B cell (primary cell): Measurements from ENCODE around the gene HACD1. TPM values are rescaled to one million over a fixed set of nuclear protein-coding genes. Genes with fewer than 3 reads are reported as not detected.
A peak's percentile ranks its signal among the peaks of the same experiment; 100 is the strongest.

Experiments
- ATAC-seq: fragments of 200-7000 bp; cut with Tn5 transposase; one replicate; pipeline ENCODE4 v1.10.0; 2021; ENCODE audit warnings: low read depth, mild to moderate bottlenecking, moderate number of reproducible peaks, moderate library complexity
- CTCF ChIA-PET: fragments of 350-600 bp; sonication (Branson Sonifier 250); formaldehyde crosslinking; loops from one replicate; lab custom pipeline; 2021; ENCODE audit warnings: antibody characterized with exemption, inconsistent platforms; lab: Charles Lee
- POLR2A ChIA-PET: fragments of 350-600 bp; sonication (Branson Sonifier 250); formaldehyde crosslinking; loops from one replicate; lab custom pipeline; 2021; ENCODE audit warnings: antibody characterized with exemption; lab: Charles Lee
- DNase-seq: peaks from one replicate; pipeline ENCODE4 v3.0.0; 2013
- H2AFZ ChIP-seq: 2 replicates; pipeline ENCODE4 v1.6.1; 2012; ENCODE audit warnings: mild to moderate bottlenecking, low read depth, low read length; ENCODE audit not compliant: insufficient read depth, poor library complexity, severe bottlenecking
- H3K27ac ChIP-seq, 2 donors: 1 replicate in 1 of 2; 2 replicates in 1 of 2; pipeline ENCODE4 v1.5.1; 2012 to 2013; ENCODE audit warnings: low read length in 2 of 2, mild to moderate bottlenecking in 2 of 2, moderate library complexity in 1 of 2
- H3K27me3 ChIP-seq, 4 experiments: fragments of 200-600 bp in 1 of 4; sonication (generic) in 1 of 4; replicated peaks in 1 of 4; 1 replicate in 2 of 4; 2 replicates in 2 of 4; pipeline versions ENCODE4 v1.6.1 to v1.7.0; 2013 to 2016; ENCODE audit warnings: low read length in 3 of 4, mild to moderate bottlenecking in 2 of 4, mixed read lengths in 1 of 4, moderate library complexity in 1 of 4; ENCODE audit not compliant: insufficient read depth in 4 of 4, control insufficient read depth in 3 of 4; ENCODE audit errors: control extremely low read depth in 1 of 4
- H3K36me3 ChIP-seq, 2 experiments: replicated peaks in 1 of 2; 1 replicate in 1 of 2; 2 replicates in 1 of 2; pipeline versions ENCODE4 v1.6.1 to v1.7.1; 2013; ENCODE audit warnings: low read length in 1 of 2; ENCODE audit not compliant: insufficient read depth in 2 of 2, control insufficient read depth in 1 of 2; ENCODE audit errors: control extremely low read depth in 1 of 2, extremely low read depth in 1 of 2
- H3K4me1 ChIP-seq, 2 donors: fragments of 200-600 bp in 1 of 2; sonication (generic) in 1 of 2; 1 replicate in 1 of 2; 2 replicates in 1 of 2; pipeline versions ENCODE4 v1.5.1 to v1.6.1; 2013 to 2017; ENCODE audit warnings: low read length in 2 of 2; ENCODE audit not compliant: control insufficient read depth in 2 of 2, insufficient read depth in 2 of 2
- H3K4me2 ChIP-seq: replicated peaks from 2 replicates; pipeline ENCODE3; 2012; ENCODE audit warnings: mild to moderate bottlenecking, low read depth, low read length; ENCODE audit not compliant: poor library complexity, severe bottlenecking
- H3K4me3 ChIP-seq, 5 experiments: fragments of 200-600 bp in 1 of 5; sonication (generic) in 1 of 5; 1 replicate in 3 of 5; 2 replicates in 2 of 5; pipeline versions ENCODE4 v1.5.1 to v1.7.0; 2011 to 2016; ENCODE audit warnings: low read length in 4 of 5, mild to moderate bottlenecking in 4 of 5, low read depth in 2 of 5, control low read depth in 1 of 5, moderate library complexity in 1 of 5; ENCODE audit not compliant: insufficient read depth in 1 of 5; ENCODE audit errors: control extremely low read depth in 1 of 5, extremely low read depth in 1 of 5
- H3K79me2 ChIP-seq: fragments of 200-600 bp; sonication (generic); one replicate; pipeline ENCODE4 v1.6.0; 2016; ENCODE audit warnings: low read length; ENCODE audit not compliant: control insufficient read depth, insufficient read depth
- H3K9ac ChIP-seq: fragments of 200-600 bp; sonication (generic); 2 replicates; pipeline ENCODE4 v1.6.1; 2017; ENCODE audit warnings: mild to moderate bottlenecking, low read length, moderate library complexity
- H3K9me3 ChIP-seq, 3 donors: one replicate each; pipeline versions ENCODE4 v1.6.1 to v1.7.1; 2013; ENCODE audit warnings: low read length in 2 of 3; ENCODE audit not compliant: control insufficient read depth in 2 of 3, insufficient read depth in 1 of 3; ENCODE audit errors: control extremely low read depth in 1 of 3
- H4K20me1 ChIP-seq: 2 replicates; pipeline ENCODE4 v1.6.0; 2012; ENCODE audit warnings: mild to moderate bottlenecking, low read length; ENCODE audit not compliant: insufficient read depth, control insufficient read depth, poor library complexity, severe bottlenecking
- H3K27ac Mint-ChIP-seq: one replicate; pipeline ENCODE4 v1.8.0; 2021; ENCODE audit warnings: mixed read lengths
- H3K27me3 Mint-ChIP-seq: one replicate; pipeline ENCODE4 v1.8.0; 2021; ENCODE audit warnings: mixed read lengths
- H3K4me1 Mint-ChIP-seq: one replicate; pipeline ENCODE4 v1.8.0; 2021; ENCODE audit warnings: mixed read lengths
- H3K4me3 Mint-ChIP-seq: one replicate; pipeline ENCODE4 v1.8.0; 2021; ENCODE audit warnings: mixed read lengths
- H3K9me3 Mint-ChIP-seq: one replicate; pipeline ENCODE4 v1.8.0; 2022; ENCODE audit warnings: mixed read lengths; ENCODE audit not compliant: insufficient read depth
- CTCF ChIP-seq: fragments of 200-600 bp; IDR thresholded peaks from one replicate; pipeline ENCODE4 v1.8.0; 2022; ENCODE audit warnings: antibody characterized with exemption, mild to moderate bottlenecking
- EZH2 ChIP-seq: IDR thresholded peaks from 2 replicates; pipeline ENCODE4 v1.6.1; 2012; ENCODE audit warnings: borderline replicate concordance, low read depth, mild to moderate bottlenecking, moderate library complexity, low read length; ENCODE audit not compliant: insufficient read depth, poor library complexity, severe bottlenecking
- WGBS: methylation state at CpG from one replicate; pipeline ENCODE4 v1.1.5; 2013; ENCODE audit warnings: missing lambda C conversion rate; ENCODE audit not compliant: insufficient coverage; 5-methylcytosine and 5-hydroxymethylcytosine counted together
- intact Hi-C: fragments of 100-400 bp; cut with micrococcal nuclease; formaldehyde crosslinking; loops from one replicate; pipeline ENCODE4 v1.10.0; 2022
- polyA minus RNA-seq: library from RNA; depleted of rRNA, polyadenylated mRNA; stranded (reverse); fragments of >200 nt; gene quantifications from 2 replicates; pipeline ENCODE4 v1.2.3, GENCODE V29; 2012
- polyA plus RNA-seq: library from polyadenylated mRNA; depleted of rRNA; stranded (reverse); fragments of >200 nt; gene quantifications from 2 replicates; pipeline ENCODE4 v1.2.3, GENCODE V29; 2012
- total RNA-seq, 2 donors: library from RNA; stranded (reverse); fragments of 120-200 nt in 1 of 2; gene quantifications; 1 replicate in 1 of 2; 2 replicates in 1 of 2; pipeline versions ENCODE4 v1.2.3 to v1.2.4, GENCODE V29; 2013 to 2022

HACD1 gene
- total RNA-seq (1.1 and 1.6 TPM in 2 replicates), polyA plus RNA-seq (0.12 TPM in 1 of 2 replicates, not detected in the other), polyA minus RNA-seq (0.51 TPM in 1 of 2 replicates, not detected in the other)
- total RNA-seq (2013), result 3.4 TPM

- Histone ChIP-seq H3K36me3 (no peaks in the 10 kb centered on the region), H3K27me3 (peaks cover 0 to 14% (median 10%) of the 10 kb centered on the region in 4 experiments), H3K9me3 (peaks cover 0 to 1% (median 0%) of the 10 kb centered on the region in 3 donors), H3K27ac (no peak within 1 kb of the TSS), H4K20me1 (no peaks in the 10 kb centered on the region), H3K4me2 (peak within 1 kb of the TSS; percentile 84), H3K4me3 (peak within 1 kb of the TSS; percentile 32 to 63 (median 59)), H3K9ac (peak within 1 kb of the TSS; percentile 66), H2AFZ (peak within 1 kb of the TSS; percentile 72), H3K4me1 (peaks cover 8 to 13% of the 10 kb centered on the region in 2 donors), H3K79me2 (no peaks in the 10 kb centered on the region)
- DNase-seq (peak; percentile 47), ATAC-seq (peak; percentile 73)
- H3K4me1 Mint-ChIP-seq, result peaks cover 10% of the 10 kb centered on the region
- H3K9me3 Mint-ChIP-seq, result no peaks in the 10 kb centered on the region
- H3K27ac Mint-ChIP-seq, result no peak within 1 kb of the TSS
- WGBS, result under 1% methylated on average over 92 of the region's 92 CpGs
- ChIA-PET CTCF (interaction anchor here (0.6 to 0.8 kb wide), 3 partner anchors 11 to 127 kb away, joined by 3 to 4 read pairs (median 3); no protein-coding TSS in a partner anchor), POLR2A (interaction anchor here (0.7 kb wide), 2 partner anchors 26 to 128 kb away, joined by 3 to 4 read pairs; no protein-coding TSS in a partner anchor)
- intact Hi-C loops, result no loop called here
- peaks cover 23% of the 10 kb centered on the region for H3K27me3 Mint-ChIP-seq
- peak within 1 kb of the TSS; percentile 87 for H3K4me3 Mint-ChIP-seq
- TF ChIP-seq CTCF, result no peak
- TF ChIP-seq EZH2, result no peak
Observed at GRCh38 chr10:17617031-17617911, at the start of gene HACD1. TSS of gene HACD1 (minus strand) at chr10:17617374. CDS start at chr10:17617339, 35 bp downstream.
